Central memory CD4-positive, alpha-beta T cell (primary cell): ENCODE data around the gene OBP2B.

Experiments
- DNase-seq: peaks from one replicate; pipeline ENCODE4 v3.0.0; 2022

Gene OBP2B

DNA sequence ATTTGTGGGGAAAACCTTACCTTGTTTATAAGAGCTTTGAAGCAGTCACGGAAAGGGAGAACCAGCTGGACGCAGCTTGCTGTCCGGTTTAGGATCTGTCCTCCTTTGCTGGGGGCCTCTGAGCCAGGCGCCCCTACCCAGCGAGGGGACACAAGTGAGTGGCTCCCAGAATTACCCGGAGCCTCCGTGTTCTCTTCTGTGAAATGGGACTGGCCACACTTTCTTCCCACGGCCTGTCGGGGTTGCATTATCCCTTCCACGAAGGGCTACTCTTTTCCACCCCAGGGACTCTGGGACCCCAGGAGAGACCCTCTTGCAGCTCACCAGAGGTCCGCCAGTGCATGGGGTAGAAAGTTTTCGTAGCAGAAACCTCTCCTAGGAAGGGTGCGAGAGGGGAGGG, 44.9 kb downstream of the OBP2B start:
- no peak for DNase-seq

- peak; percentile 34 for DNase-seq
These were observed 45.4 kb downstream of the OBP2B start, which contains the start of gene GBGT1 for GRCh38 chr9:133163504-133164172. GBGT1 (minus strand) TSS chr9:133163914; CDS start chr9:133162412, 1,502 bp downstream.

- DNase-seq: no peak
These were observed 46.1 kb downstream of the OBP2B start for GRCh38 chr9:133162861-133163503.

DNA sequence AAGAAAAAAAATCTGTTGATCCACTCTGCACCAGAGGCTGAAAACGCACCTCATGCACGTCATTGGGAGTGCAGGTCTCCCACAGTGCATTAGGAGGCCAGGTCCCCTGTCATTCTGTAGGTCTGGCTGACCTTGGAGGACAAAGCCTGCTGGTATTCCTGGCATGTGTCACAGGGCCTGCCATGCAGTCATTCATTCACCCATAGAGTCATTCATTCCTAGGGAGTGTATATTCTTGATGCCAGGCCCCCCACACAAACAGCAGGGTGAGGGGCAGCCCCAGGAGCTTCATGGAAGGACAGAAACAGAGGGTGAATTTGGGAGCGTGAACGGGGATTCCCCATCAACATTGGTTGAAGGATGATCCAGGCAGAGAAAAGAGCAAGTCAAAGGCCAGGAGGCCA, 47.5 kb downstream of the OBP2B start:
- no peak for DNase-seq

DNA sequence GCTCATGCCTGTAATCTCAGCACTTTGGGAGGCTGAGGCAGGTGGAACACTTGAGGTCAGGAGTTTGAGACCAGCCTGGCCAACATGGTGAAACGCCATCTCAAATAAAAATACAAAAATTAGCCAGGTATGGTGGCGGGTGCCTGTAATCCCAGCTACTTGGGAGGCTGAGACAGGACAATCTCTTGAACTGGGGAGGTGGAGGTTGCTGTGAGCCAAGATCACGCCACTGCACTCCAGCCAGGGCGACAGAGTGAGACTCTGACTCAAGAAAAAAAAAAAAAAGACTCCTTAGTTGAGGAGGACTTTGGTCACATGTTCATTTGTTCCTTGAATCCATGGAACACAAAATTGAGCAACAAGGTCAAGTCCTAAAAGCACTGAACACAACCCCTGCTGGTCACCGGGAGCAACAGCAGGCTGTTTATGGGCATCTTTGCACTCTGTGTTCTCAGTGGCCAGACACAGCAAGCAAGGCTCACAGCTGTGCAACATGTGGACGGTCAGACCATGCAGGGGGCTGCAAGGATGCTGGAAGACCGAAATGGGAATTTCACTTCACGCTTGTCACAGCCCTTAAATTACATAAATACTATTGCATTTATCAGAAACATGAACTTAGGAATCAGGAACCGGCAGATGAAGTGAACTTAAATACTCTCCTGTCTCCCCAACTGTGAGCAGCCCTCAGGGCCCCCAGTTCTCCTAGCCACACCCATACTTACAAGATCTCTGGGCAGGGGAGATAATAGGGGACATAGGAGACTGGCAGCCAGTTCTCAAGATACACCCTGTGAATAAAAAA, 48.1 kb downstream of the OBP2B start:
- no peak for DNase-seq

GRCh38 chr9:133158695-133159094, 50.4 kb downstream of the OBP2B start:
- DNase-seq: no peak
